Calu3 (cell line): ENCODE results near the gene ZNF212. TPM values are rescaled to one million over a fixed set of nuclear protein-coding genes. Genes with fewer than 3 reads are reported as not detected.

Experiments
- BruUV-seq: library from RNA; stranded (reverse); fragments of 400-500 nt; replicated peaks from 2 replicates; lab custom pipeline; 2021; lab: Mats Ljungman, UMichigan
- CTCF ChIA-PET: fragments of 300-600 bp; sonication (Branson Sonifier 250); formaldehyde crosslinking; loops from one replicate; lab custom pipeline; 2022; ENCODE audit warnings: antibody characterized with exemption; lab: Charles Lee
- DNase-seq: peaks from one replicate; pipeline ENCODE4 v3.0.0; 2022
- H3K27ac Mint-ChIP-seq: one replicate; pipeline ENCODE4 v1.8.0; 2022; ENCODE audit warnings: mixed read lengths; ENCODE audit not compliant: unreplicated experiment
- H3K27me3 Mint-ChIP-seq: one replicate; pipeline ENCODE4 v1.8.0; 2022; ENCODE audit warnings: mixed read lengths; ENCODE audit not compliant: unreplicated experiment
- H3K36me3 Mint-ChIP-seq: one replicate; pipeline ENCODE4 v1.8.0; 2022; ENCODE audit warnings: mild to moderate bottlenecking, moderate library complexity, mixed read lengths; ENCODE audit not compliant: insufficient read depth, unreplicated experiment
- H3K4me1 Mint-ChIP-seq: one replicate; pipeline ENCODE4 v1.8.0; 2022; ENCODE audit warnings: mild to moderate bottlenecking, low read depth, mixed read lengths; ENCODE audit not compliant: unreplicated experiment
- H3K4me3 Mint-ChIP-seq: one replicate; pipeline ENCODE4 v1.8.0; 2022; ENCODE audit warnings: mild to moderate bottlenecking, low read depth, moderate library complexity, mixed read lengths; ENCODE audit not compliant: unreplicated experiment
- H3K9me3 Mint-ChIP-seq: one replicate; pipeline ENCODE4 v1.8.0; 2022; ENCODE audit warnings: low read depth, mixed read lengths; ENCODE audit not compliant: unreplicated experiment
- CTCF ChIP-seq: fragments of 200-600 bp; IDR thresholded peaks from one replicate; pipeline ENCODE4 v1.8.0; 2022; ENCODE audit warnings: antibody characterized with exemption; ENCODE audit not compliant: unreplicated experiment
- intact Hi-C: fragments of 100-400 bp; cut with micrococcal nuclease; formaldehyde crosslinking; loops from one replicate; pipeline ENCODE4 v1.10.0; 2022; ENCODE audit not compliant: unreplicated experiment
- total RNA-seq: library from RNA; stranded (reverse); gene quantifications from 2 replicates; pipeline ENCODE4 v1.2.3, GENCODE V29; 2022

The ZNF212 gene
- total RNA-seq, 1 experiment from 2014 or later, result 17.2 TPM

GRCh38 chr7:149220534-149220933 is 18.9 kb upstream of the ZNF212 start:
- DNase-seq, result no peak
- Mint-ChIP-seq H3K4me1 (no peaks in the 10 kb centered on the region), H3K27me3 (no peaks in the 10 kb centered on the region), H3K4me3 (no peak overlapping the region), H3K9me3 (no peaks in the 10 kb centered on the region), H3K36me3 (peaks cover 34% of the 10 kb centered on the region), H3K27ac (no peak overlapping the region)
- intact Hi-C loops, result no loop called here
- no peak for TF ChIP-seq CTCF
- CTCF ChIA-PET, result no interaction called here
- no TSS peak for BruUV-seq

GRCh38 chr7:149223176-149223575 is 16.3 kb upstream of the ZNF212 start:
- H3K27ac Mint-ChIP-seq, result no peak overlapping the region
- CTCF ChIA-PET, result no interaction called here
- DNase-seq, result no peak

GRCh38 chr7:149223761-149224160 is 15.7 kb upstream of the ZNF212 start:
- no TSS peak for BruUV-seq
- CTCF ChIA-PET, result no interaction called here
- Mint-ChIP-seq H3K36me3 (peaks cover 37% of the 10 kb centered on the region), H3K9me3 (no peaks in the 10 kb centered on the region), H3K4me3 (no peak overlapping the region), H3K4me1 (peaks cover 2% of the 10 kb centered on the region), H3K27me3 (no peaks in the 10 kb centered on the region), H3K27ac (no peak overlapping the region)
- no peak for DNase-seq
- intact Hi-C loops, result no loop called here
- no peak for TF ChIP-seq CTCF

More at GRCh38 chr7:149223176-149223575, 16.3 kb upstream of the ZNF212 start:
- Mint-ChIP-seq H3K4me3 (no peak overlapping the region), H3K9me3 (no peaks in the 10 kb centered on the region), H3K27me3 (no peaks in the 10 kb centered on the region), H3K4me1 (no peaks in the 10 kb centered on the region), H3K36me3 (peaks cover 37% of the 10 kb centered on the region)
- no peak for TF ChIP-seq CTCF
- no TSS peak for BruUV-seq
- intact Hi-C loops, result no loop called here

GRCh38 chr7:149224352-149224751 is 15.1 kb upstream of the ZNF212 start:
- intact Hi-C loops, result no loop called here
- H3K27me3 Mint-ChIP-seq, result no peaks in the 10 kb centered on the region
- CTCF ChIA-PET, result no interaction called here
- H3K4me3 Mint-ChIP-seq, result no peak overlapping the region
- no peak for DNase-seq
- TF ChIP-seq CTCF, result no peak
- H3K9me3 Mint-ChIP-seq, result no peaks in the 10 kb centered on the region
- H3K36me3 Mint-ChIP-seq, result peaks cover 37% of the 10 kb centered on the region
- H3K27ac Mint-ChIP-seq, result no peak overlapping the region
- peaks cover 8% of the 10 kb centered on the region for H3K4me1 Mint-ChIP-seq
- no TSS peak for BruUV-seq
